Fibroblast of lung (primary cell): Measurements from ENCODE around the gene FLACC1. TPM values are rescaled to one million over a fixed set of nuclear protein-coding genes. Genes with fewer than 3 reads are reported as not detected.
"Not testable (repeated sequence)": the region's sequence is repeated elsewhere in the genome, so short reads cannot be mapped to it uniquely, and the experiment has no call there.

Experiments
- DNase-seq, 2 donors: peaks; one replicate each; pipeline versions ENCODE4 v3.0.0 to v3.0.0-alpha.2; 2010; ENCODE audit warnings: low read depth in 2 of 2
- H2AFZ ChIP-seq: 2 replicates; pipeline ENCODE4 v1.5.1; 2012; ENCODE audit warnings: low read length, control low read depth, inconsistent platforms
- H3K27ac ChIP-seq: 2 replicates; pipeline ENCODE4 v1.5.1; 2011; ENCODE audit warnings: low read length, control low read depth; ENCODE audit not compliant: insufficient read depth
- H3K27me3 ChIP-seq: 2 replicates; pipeline ENCODE4 v1.5.1; 2011; ENCODE audit warnings: mild to moderate bottlenecking, low read length; ENCODE audit not compliant: control insufficient read depth, insufficient read depth
- H3K36me3 ChIP-seq: 2 replicates; pipeline ENCODE4 v1.5.1; 2011; ENCODE audit warnings: low read length; ENCODE audit not compliant: control insufficient read depth, insufficient read depth
- H3K4me1 ChIP-seq: 2 replicates; pipeline ENCODE4 v1.5.1; 2011; ENCODE audit warnings: low read length; ENCODE audit not compliant: control insufficient read depth, insufficient read depth; ENCODE audit errors: extremely low read depth
- H3K4me2 ChIP-seq: 2 replicates; pipeline ENCODE4 v1.5.1; 2011; ENCODE audit warnings: low read length, control low read depth; ENCODE audit not compliant: insufficient read depth; ENCODE audit errors: extremely low read depth
- H3K4me3 ChIP-seq, 4 experiments: fragments of 200-600 bp in 1 of 4; sonication (generic) in 1 of 4; replicated peaks in 1 of 4; 2 replicates each; pipeline ENCODE4 v1.5.1; 2011 to 2016; ENCODE audit warnings: low read length in 4 of 4, low read depth in 3 of 4, mild to moderate bottlenecking in 3 of 4, control low read depth in 2 of 4, inconsistent platforms in 1 of 4, mixed read lengths in 1 of 4; ENCODE audit not compliant: insufficient read depth in 1 of 4; ENCODE audit errors: control extremely low read depth in 1 of 4
- H3K79me2 ChIP-seq: 2 replicates; pipeline ENCODE4 v1.5.1; 2012; ENCODE audit warnings: mild to moderate bottlenecking, low read length, inconsistent platforms; ENCODE audit not compliant: control insufficient read depth, insufficient read depth
- H3K9ac ChIP-seq: 2 replicates; pipeline ENCODE4 v1.5.1; 2011; ENCODE audit warnings: mild to moderate bottlenecking, low read length, control low read depth; ENCODE audit not compliant: insufficient read depth
- H3K9me3 ChIP-seq: 2 replicates; pipeline ENCODE4 v1.5.1; 2012; ENCODE audit warnings: low read depth, low read length; ENCODE audit not compliant: control insufficient read depth, insufficient read depth
- H4K20me1 ChIP-seq: 2 replicates; pipeline ENCODE4 v1.5.1; 2011; ENCODE audit warnings: low read length; ENCODE audit not compliant: control insufficient read depth, insufficient read depth; ENCODE audit errors: extremely low read depth
- CTCF ChIP-seq, 2 donors: IDR thresholded peaks in 1 of 2; conservative IDR thresholded peaks in 1 of 2; 1 replicate in 1 of 2; 2 replicates in 1 of 2; pipeline ENCODE4 v1.5.1; 2011 to 2012; ENCODE audit warnings: low read length in 2 of 2, control low read depth in 1 of 2, inconsistent platforms in 1 of 2, low read depth in 1 of 2, mild to moderate bottlenecking in 1 of 2
- EZH2 ChIP-seq: IDR thresholded peaks from 2 replicates; pipeline ENCODE4 v1.5.1; 2012; ENCODE audit warnings: low read length, control low read depth, mild to moderate bottlenecking; ENCODE audit errors: missing control alignments
- polyA plus RNA-seq, 2 donors: library from polyadenylated mRNA; depleted of rRNA in 1 of 2; stranded (reverse) in 1 of 2; unstranded in 1 of 2; fragments of >200 nt; gene quantifications; 2 replicates each; pipeline ENCODE4 v1.2.1, GENCODE V29; 2011 to 2012; ENCODE audit warnings: missing spikeins in 1 of 2
- total RNA-seq: library from RNA; depleted of rRNA; stranded (reverse); fragments of >200 nt; gene quantifications from 2 replicates; pipeline ENCODE4 v1.2.1, GENCODE V29; 2014

The FLACC1 gene
- total and polyA plus RNA-seq, 2 donors (not counting 1 experiment from before 2014, with no cell fraction given): 0.56 to 1.3 TPM

- Histone ChIP-seq H3K4me2 (no peak overlapping the region), H3K4me1 (no peaks in the 10 kb centered on the region), H4K20me1 (no peaks in the 10 kb centered on the region), H3K27ac (no peak overlapping the region), H3K9ac (no peak overlapping the region), H3K79me2 (no peaks in the 10 kb centered on the region), H3K36me3 (no peaks in the 10 kb centered on the region), H3K4me3 (no peak overlapping the region), H3K9me3 (no peaks in the 10 kb centered on the region), H3K27me3 (no peaks in the 10 kb centered on the region), H2AFZ (no peak overlapping the region)
- DNase-seq: no peak
- TF ChIP-seq EZH2 (no peak), CTCF (conservative IDR thresholded peaks at IDR 0.05 in 1 of 2, IDR thresholded peaks at IDR 0.05 in 1 of 2; ENCODE audit: low read depth in 1 of 2, low read length in 2 of 2) (no peak)
Measured at GRCh38 chr2:201308914-201309313, 48.2 kb downstream of the FLACC1 start.

DNA sequence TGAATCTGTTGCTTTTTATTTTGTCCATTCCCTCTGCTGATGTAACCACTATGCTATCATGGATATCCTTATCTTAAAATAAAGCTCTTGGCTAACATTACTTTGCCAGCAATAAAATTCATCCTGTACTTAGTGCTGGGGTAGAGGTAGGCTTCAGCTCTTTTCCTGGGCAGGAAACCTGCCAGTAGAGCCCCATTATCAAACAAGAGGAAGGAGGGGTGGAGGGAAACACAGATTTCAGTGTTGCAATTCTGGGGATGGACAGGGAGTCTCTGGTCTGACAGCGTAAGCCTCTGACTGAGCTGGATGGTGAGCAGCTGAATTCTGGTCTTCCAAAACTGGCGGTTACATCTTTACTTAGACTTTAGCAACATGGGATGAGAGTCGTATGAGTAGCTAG lies 49.3 kb downstream of the FLACC1 start:
- no peaks in the 10 kb centered on the region for H3K27me3 ChIP-seq
- H3K4me3 ChIP-seq: no peak overlapping the region
- no peak overlapping the region for H3K27ac ChIP-seq
- no peak overlapping the region for H2AFZ ChIP-seq
- no peaks in the 10 kb centered on the region for H3K9me3 ChIP-seq
- H3K79me2 ChIP-seq: no peaks in the 10 kb centered on the region
- no peak overlapping the region for H3K9ac ChIP-seq
- H4K20me1 ChIP-seq: no peaks in the 10 kb centered on the region
- no peak for DNase-seq
- H3K4me2 ChIP-seq: no peak overlapping the region
- TF ChIP-seq CTCF (conservative IDR thresholded peaks at IDR 0.05 in 1 of 2, IDR thresholded peaks at IDR 0.05 in 1 of 2; ENCODE audit: low read depth in 1 of 2, low read length in 2 of 2) (no peak), EZH2 (no peak)
- no peaks in the 10 kb centered on the region for H3K4me1 ChIP-seq
- H3K36me3 ChIP-seq: no peaks in the 10 kb centered on the region

DNA sequence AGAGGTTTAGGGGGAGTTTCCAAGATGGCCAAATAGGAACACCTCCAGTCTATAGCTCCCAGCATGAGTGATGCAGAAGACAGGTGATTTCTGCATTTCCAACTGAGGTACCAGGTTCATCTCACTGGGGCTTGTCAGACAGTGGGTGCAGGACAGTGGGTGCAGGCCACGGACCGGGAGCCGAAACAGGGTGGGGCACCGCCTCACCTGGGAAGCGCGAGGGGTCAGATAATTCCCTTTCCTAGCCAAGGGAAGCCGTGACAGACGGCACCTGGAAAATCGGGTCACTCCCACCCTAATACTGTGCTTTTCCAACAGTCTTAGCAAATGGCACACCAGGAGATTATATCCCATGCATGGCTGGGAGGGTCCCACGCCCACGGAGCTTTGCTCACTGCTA lies 57.2 kb downstream of the FLACC1 start:
- H3K9me3 ChIP-seq, H3K27ac ChIP-seq, H3K4me3 ChIP-seq, H3K4me2 ChIP-seq, H3K9ac ChIP-seq, H3K27me3 ChIP-seq, H2AFZ ChIP-seq, H4K20me1 ChIP-seq, H3K79me2 ChIP-seq, H3K36me3 ChIP-seq, DNase-seq, H3K4me1 ChIP-seq: not testable (repeated sequence)
